PC-9 (cell line): ENCODE data around the gene GYG1.

Experiments used
- EZH2 ChIP-seq: fragments of 200-600 bp; sonication (generic); IDR thresholded peaks from 2 replicates; pipeline ENCODE4 v1.8.0; 2017; ENCODE audit warnings: antibody characterized with exemption, low read depth
- TF ChIP-seq, protein P1 (sequence below): fragments of 200-600 bp; sonication (generic); conservative IDR thresholded peaks from 2 replicates; pipeline ENCODE4 v1.6.1; 2017; ENCODE audit warnings: mixed run types, antibody characterized with exemption, mild to moderate bottlenecking, moderate library complexity

DNA sequence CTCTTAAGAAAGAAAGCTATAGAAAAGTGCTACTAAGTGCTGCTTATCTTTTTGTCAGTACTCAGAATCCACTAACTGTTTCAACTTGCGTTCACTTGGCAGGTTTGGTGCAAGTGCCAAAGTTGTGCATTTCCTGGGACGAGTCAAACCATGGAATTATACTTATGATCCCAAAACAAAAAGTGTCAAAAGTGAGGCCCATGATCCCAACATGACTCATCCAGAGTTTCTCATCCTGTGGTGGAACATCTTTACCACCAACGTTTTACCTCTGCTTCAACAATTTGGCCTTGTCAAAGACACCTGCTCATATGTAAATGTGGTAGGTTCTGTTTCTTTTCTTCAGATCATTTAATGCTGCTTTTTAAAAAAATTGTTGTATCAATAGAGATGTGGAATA lies 32.6 kb downstream of the GYG1 start:
- TF ChIP-seq, protein P1, sequence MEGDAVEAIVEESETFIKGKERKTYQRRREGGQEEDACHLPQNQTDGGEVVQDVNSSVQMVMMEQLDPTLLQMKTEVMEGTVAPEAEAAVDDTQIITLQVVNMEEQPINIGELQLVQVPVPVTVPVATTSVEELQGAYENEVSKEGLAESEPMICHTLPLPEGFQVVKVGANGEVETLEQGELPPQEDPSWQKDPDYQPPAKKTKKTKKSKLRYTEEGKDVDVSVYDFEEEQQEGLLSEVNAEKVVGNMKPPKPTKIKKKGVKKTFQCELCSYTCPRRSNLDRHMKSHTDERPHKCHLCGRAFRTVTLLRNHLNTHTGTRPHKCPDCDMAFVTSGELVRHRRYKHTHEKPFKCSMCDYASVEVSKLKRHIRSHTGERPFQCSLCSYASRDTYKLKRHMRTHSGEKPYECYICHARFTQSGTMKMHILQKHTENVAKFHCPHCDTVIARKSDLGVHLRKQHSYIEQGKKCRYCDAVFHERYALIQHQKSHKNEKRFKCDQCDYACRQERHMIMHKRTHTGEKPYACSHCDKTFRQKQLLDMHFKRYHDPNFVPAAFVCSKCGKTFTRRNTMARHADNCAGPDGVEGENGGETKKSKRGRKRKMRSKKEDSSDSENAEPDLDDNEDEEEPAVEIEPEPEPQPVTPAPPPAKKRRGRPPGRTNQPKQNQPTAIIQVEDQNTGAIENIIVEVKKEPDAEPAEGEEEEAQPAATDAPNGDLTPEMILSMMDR = no peak
- no peak for TF ChIP-seq EZH2
